HG02884 (cell line): Measurements from ENCODE around the gene UCHL5.
A peak's percentile ranks its signal among the peaks of the same experiment; 100 is the strongest.
"Not testable (repeated sequence)": the region's sequence is repeated elsewhere in the genome, so short reads cannot be mapped to it uniquely, and the experiment has no call there.

Source experiments
- ATAC-seq: cut with Tn5 transposase; IDR thresholded peaks from one replicate; pipeline ENCODE4 v1.9.1; 2021; ENCODE audit warnings: mild to moderate bottlenecking, moderate library complexity; ENCODE audit not compliant: unreplicated experiment

Gene UCHL5

GRCh38 chr1:193066606-193067005, 7.4 kb upstream of the UCHL5 start:
- no peak for ATAC-seq

GRCh38 chr1:193065954-193066353, 6.8 kb upstream of the UCHL5 start:
- no peak for ATAC-seq

DNA sequence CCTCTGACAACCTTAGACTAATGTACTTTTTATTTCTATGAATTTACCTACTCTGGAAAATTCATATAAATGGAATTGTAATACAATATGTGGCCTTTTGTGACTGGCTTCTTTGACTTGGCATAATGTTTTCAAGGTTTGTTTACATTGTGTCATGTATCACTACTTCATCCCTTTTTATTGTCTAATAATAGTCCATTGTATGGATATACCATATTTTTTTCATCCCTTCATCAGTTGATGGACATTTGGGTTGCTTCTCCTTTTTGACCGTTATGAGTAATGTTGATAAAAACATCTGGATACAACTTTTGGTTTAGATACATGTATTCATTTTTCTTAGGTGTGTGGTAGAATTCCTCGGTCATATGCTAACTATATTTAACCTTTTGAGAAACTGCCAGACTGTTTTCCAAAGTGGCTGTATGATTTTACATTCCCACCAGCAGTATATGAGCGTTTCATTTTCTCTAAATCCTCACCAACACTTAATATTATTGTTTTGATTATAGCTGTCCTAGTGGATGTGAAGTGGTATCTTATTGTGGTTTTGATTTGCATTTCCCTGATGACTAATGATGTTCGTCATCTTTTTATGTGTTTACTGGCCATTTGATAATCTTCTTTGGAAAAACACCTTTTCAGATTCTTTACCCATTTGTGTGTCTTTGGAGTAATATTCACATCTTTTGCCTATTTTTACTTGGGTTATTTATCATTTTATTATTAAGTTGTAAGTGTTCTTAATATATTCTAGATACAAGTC, 3.7 kb upstream of the UCHL5 start:
- ATAC-seq, result no peak

DNA sequence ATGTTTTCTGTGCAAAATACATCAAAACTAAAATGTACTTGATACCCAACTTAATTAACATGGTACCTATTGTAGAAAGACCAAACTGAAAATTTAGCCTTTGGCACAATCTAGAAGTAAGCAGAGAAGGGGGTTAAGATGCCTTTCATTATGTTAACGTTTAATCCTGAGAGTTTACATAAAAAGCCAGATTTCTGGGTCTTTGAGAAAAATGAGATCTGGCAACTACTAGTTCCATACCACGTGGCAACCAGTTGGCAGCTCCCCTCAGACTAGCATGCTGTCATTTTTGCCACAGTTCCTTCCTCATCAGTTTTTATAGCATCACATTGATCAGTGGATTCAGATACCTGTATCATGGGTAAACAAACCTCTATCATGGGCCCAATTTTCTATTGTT, 1.8 kb upstream of the UCHL5 start:
- ATAC-seq, result no peak

DNA sequence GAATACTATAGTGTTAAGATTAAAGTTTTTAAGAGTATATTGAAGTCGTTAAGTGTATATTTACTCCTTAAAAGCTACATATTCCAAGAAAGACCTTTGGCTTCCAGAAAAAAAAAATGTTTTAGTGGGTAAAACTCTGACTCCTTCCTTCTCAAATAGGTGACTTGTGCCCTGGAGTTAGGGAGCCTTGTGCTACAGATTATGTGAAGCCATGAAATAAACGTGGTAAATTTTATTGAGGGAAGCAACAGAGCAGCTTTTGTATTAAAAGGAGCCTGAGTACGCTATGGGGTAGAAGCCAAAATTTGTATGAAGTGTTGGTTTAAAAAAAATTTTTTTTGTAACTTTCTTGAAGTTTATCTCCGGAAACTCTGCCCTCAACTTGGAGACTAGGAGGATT, 1.2 kb upstream of the UCHL5 start:
- ATAC-seq, result no peak

DNA sequence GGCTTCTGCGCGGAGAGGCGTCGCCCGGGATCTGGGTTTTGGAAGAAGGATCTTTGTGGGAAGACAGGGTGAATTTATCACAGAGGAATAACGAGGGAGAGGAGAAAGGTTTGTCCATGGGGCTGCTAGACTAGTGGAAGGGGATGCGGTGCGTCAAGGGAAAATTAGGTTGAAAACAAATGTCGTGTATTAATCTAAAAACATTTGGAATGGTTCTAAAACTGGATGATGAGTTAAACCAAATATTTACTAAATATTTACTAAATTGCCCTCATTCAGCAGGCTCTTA, 899 bp upstream of the UCHL5 start:
- no peak for ATAC-seq

DNA sequence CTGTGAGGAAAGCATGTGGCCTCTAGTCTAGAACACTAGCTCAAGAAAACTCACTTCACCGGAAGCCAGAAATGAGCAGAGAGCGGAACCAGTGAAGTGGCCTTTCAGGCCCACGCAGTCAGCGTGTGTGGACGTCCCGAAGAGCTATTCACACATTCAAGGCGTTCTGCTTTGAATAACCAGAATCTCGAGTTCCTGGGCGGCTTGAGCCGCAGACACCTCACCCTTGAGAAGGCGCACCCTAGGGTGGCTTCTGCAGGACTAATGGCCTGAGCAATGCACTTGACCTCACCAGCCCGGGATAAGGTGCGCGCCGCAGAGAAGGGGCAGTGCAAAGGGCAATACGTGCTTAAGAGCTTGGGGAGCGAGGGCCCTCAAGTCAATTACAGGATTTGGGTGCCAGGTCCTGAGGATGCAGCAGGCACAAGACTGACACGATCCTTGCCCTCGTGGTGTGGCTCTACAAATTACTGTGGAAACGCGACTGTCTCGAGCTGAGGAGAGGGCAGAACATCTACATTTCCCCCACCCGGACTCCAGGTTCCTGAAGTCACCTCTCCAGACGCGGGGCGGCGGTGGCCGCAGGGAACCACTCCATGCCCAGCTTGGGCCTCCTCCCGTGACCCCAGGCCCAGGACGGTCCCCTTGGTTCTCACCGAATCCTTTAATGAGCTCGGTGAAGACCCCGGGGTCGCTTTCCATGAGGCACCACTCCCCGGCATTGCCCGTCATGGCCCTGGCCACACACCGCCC, 455 bp downstream of the UCHL5 start:
- peak; percentile 48 for ATAC-seq

- ATAC-seq, result no peak
These were observed 4.9 kb downstream of the UCHL5 start for GRCh38 chr1:193054169-193054675.

DNA sequence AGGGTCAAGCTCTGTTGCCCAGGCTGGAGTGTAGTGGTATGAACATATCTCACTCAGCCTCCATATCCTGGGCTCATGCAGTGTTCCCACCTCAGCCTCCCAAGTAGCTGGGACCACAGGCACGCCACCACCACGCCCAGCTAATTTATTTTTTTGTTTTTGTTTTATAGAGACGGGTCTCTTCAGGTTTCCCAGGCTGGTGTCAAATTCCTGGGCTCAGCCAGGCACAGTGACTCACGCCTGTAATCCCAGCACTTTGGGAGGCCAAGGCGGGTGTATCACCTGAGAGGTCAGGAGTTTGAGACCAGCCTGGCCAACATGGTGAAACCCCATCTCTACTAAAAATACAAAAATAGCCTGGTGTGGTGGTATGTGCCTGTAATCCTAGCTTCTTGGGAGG, 10.2 kb downstream of the UCHL5 start:
- not testable (repeated sequence) for ATAC-seq

DNA sequence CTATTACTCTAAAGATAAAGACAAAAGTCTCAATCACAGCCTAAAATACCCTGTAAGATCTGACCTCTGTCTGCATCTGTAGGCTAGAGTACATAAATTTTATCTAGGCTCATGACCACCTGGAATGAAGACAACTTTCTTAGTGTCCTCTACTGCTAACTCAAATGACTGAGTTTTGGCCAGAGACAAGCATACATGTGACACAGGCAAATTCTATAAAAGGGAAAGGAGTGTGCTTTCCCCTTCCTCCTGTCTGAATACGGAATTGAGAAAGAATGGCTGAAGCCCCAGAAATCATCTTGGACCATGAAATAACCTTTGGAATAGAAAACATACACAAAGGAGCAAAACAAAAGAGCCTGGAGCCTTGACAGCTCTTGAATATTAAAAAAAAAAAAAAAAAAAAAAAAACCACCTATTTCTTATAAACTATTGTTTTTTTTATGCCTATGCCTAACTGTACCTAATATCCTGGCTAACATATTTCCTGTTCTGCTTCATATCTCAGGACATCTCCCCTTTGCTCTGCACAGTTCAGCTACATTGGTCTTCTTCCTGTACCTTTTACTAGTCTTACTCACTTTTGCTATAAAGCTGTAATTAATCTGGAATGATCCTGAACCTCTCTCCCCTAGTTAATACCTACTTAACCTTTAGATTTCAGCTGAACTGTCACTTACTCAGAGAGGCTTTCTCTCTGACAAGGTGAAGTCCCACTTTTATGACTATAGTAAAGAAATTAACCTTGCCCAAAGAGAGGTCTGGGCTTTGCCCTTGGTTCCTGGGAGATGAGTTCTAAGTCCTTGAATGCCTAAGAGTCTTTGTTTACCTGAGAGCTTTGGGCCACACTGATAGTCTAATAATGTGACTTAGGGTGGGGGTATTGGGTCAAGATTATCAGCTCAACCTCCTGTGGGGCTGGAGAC, 16.1 kb downstream of the UCHL5 start:
- ATAC-seq, result no peak

DNA sequence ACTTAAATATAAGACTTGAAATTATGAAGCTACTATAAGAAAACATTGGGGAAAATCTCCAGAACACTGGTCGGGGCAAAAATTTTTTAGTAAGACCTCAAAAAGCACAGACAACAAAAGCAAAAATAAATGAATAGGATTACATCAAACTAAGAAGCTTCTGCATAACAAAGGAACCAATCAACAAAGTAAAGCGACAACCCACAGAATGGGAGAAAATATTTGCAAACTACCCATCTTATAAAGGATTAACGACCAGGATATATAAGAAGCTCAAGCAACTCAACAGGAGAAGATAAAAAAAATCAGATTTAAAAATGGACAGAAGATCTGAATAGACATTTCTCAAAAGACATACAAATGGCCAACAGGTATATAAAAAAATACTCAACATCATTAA, 19.1 kb downstream of the UCHL5 start:
- ATAC-seq, result no peak

DNA sequence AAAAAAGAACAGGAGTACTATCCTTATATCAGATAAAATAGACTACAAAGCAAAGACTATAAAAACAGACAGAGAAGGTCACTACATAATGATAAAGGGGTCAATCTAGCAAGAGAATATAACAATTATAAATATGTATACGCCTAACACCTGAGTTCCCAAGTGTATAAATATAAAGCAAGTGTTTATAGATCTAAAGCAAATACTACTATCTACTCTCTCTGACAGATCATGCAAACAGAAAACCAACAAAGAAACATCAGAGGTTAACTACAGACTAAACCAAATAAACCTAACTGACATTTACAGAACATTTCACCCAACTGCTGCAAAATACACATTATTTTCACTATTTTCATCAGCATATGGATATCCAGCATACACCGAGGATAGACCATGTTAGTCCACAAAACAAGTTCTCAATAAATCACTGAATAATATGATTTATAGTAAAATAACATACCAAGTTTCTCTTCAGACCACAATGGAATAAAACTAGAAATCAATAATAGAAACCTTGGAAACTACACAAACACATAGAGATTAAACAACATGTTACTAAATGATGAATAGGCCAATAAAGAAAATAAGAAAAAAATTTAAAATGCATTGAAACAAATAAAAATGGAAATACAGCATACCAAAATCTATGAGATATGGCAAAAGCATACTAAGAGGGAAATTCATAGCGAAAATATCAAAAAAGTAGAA, 22.7 kb downstream of the UCHL5 start:
- ATAC-seq, result no peak

DNA sequence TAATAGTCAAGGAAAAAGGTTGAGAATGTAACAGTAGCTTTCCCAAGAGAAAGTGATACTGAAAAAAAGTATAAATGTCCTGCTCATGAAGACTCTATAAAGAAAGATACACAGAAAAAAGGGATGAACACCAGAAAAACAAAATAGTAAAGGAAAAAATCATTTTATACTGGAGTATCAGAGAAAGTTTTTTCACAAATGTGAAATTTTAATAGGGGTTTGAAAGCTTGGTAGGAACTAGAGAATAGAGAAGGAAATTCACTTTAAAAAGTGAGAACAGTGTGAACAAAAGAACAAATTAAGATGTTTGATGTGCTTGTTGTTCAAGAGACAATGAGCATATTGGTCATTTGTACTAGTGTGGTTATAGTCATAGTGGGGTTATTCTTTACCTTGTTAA, 25.6 kb downstream of the UCHL5 start:
- ATAC-seq, result no peak

DNA sequence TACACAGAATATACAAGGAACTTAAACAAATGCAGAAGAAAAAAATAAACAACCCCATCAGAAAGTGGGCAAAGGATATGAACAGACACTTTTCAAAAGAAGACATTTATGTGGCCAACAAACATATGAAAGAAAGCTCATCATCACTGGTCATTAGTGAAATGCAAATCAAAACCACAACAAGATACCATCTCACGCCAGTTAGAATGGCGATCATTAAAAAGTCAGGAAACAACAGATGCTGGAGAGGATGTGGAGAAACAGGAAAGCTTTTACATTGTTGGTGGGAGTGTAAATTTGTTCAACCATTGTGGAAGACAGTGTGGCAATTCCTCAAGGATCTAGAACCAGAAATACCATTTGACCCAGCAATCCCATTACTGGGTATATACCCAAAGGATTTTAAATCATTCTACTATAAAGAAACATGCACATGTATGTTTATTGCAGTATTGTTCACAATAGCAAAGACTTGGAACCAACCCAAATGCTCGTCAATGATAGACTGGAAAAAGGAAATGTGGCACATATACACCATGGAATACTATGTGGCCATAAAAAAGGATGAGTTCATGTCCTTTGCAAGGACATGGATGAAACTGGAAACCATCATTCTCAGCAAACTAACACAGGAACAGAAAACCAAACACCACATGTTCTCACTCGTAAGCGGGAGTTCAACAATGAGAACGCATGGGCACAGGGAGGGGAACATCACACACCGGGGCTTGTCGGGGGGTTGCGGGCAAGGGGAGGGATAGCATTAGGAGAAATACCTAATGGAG, 26.3 kb downstream of the UCHL5 start:
- ATAC-seq, result not testable (repeated sequence)

DNA sequence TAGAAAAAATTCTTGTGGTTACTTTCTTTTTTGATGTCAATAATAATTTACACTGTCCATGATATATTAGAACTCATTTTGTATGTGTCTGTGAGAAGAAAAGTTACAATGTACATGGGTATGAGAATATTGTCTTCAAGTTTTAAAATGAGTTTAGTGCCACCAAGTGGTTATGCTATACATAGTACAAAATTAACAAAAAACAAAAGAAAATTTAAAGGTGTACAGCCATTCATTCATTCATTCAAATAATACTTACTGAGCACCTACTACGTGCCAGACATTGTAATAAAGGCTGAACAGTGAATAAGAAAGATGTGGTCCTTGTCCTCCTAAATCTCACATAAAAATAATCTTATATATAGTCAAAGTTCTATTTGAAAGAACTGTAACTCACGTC, 27.7 kb downstream of the UCHL5 start:
- peak; percentile 62 for ATAC-seq

GRCh38 chr1:193030280-193030679, 28.9 kb downstream of the UCHL5 start:
- no peak for ATAC-seq

- ATAC-seq, result no peak
These were observed 33.9 kb downstream of the UCHL5 start for GRCh38 chr1:193025218-193025617.

DNA sequence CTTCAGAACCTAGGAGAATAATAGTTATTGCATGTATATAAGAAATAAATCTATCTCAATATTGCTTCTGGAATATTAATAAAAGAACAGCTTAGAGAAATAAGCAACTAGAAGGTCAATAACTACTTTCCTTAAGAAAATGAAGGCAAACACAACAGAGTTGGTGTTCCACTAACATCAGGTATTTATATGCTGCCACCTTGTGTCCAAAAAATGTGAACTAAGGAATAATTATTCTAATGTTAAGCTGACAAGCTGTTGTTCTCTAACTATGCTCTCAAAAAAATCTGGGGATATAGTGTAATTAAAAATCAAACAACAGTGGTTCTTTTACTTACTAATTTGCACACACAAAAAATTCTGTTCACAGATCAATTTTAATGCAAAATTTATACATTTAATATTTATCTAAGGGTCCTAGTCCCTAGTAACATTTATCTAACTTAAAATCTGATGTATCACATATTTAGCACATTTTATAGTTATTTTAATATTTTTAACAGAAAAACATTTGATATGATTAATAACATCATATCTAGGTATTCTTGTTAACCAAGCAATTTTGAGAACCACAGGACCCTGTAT, 39.6 kb downstream of the UCHL5 start:
- peak; percentile 59 for ATAC-seq

DNA sequence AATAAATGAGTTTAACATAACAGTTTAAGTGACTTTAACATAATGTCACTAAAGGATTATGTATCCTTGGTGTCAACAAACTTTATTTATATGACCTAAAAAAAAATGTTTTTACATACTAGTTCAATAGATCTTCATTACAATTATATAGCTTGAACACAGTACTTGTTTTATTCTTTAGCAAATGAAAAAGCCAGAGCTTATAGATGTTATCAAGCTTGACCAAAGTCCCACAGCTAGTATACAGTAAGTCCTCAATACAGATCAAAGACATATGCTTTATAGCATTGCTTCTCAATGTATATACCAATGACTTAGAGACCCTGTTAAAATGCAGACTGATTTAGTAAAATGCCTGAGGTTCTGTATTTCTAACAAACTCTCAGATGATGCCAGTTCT, 42.4 kb downstream of the UCHL5 start:
- no peak for ATAC-seq

GRCh38 chr1:193014400-193014799, 44.8 kb downstream of the UCHL5 start:
- ATAC-seq, result no peak
